Measurements from ENCODE around the gene DOCK9. TPM values are rescaled to one million over a fixed set of nuclear protein-coding genes. Genes with fewer than 3 reads are reported as not detected.

DOCK9 gene
- total RNA-seq, 1 donor from 2014 or later: 204 TPM

DNA sequence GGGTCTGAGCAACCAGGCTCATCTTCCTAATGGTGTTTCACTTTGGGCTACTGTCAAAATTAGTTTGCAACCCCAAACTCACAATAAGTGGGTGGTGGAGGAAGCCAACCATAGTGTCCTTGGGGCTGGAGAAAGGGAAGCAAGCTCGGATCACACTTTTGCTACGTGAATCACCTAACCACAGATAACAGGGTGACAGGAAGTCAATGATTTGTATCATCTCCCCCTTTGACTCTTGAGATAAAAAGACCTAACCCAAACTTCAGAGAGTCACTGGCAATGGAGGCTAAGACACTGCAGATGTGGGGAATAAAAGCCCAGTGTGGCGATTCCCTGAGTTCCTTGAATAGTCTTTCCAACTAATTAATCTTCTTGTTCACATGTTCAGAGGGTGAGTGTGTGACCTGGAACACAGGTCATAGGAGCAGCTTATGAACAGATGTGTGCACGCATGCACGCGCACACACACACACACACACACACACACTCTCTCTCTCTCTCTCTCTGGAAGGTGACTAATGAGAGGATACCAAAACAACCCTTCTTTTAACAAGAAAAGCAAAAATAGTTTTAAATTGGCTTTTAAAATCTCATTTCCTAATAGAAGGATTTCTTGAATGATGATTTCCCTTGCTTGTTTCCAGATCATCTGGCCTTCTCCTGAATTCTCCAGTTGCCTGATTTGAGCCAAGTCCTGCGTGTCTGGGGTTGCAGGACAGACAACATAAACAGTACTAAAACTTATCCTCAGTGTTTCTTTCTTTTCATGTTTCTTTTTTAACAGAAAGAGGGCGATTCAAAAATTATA, 21.2 kb upstream of the DOCK9 start:
- DNase-seq (ENCODE audit: low spot score): no peak
- peak; percentile 74 for ATAC-seq
- intact Hi-C loops (cut with DNase I): no loop called here

GRCh38 chr13:98997738-98998641, 20.1 kb upstream of the DOCK9 start:
- intact Hi-C loops (cut with DNase I): no loop called here
- ATAC-seq (peak; percentile 17), DNase-seq (ENCODE audit: low spot score) (no peak)

GRCh38 chr13:98997011-98997730, 19.3 kb upstream of the DOCK9 start:
- intact Hi-C loops (cut with DNase I): no loop called here
- ATAC-seq: no peak
- DNase-seq (ENCODE audit: low spot score): no peak

DNA sequence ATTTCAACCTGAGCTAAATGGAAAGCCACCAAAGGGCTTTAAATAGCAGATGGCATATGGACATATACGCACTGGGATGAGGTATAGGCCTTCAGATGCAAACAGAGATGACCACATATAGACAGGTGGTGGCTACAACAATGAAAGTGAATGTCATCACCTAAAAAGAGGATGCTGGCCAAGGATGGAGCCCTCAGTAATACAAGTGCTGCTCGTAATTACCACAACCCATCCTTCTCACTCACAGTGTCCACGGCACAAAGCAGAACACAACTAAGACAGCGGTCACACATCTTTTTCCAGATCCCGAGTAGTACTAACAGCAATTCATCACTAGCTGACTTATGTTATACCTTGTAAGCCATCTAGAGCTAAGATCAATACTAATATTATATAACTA, 18.2 kb upstream of the DOCK9 start:
- intact Hi-C loops (cut with DNase I): no loop called here
- no peak for ATAC-seq

GRCh38 chr13:98994896-98995295, 17.0 kb upstream of the DOCK9 start:
- ATAC-seq: no peak
- no peak for DNase-seq (ENCODE audit: low spot score)
- intact Hi-C loops (cut with DNase I): no loop called here

More for the DNA sequence above, 18.2 kb upstream of the DOCK9 start:
- DNase-seq (ENCODE audit: low spot score): no peak

DNA sequence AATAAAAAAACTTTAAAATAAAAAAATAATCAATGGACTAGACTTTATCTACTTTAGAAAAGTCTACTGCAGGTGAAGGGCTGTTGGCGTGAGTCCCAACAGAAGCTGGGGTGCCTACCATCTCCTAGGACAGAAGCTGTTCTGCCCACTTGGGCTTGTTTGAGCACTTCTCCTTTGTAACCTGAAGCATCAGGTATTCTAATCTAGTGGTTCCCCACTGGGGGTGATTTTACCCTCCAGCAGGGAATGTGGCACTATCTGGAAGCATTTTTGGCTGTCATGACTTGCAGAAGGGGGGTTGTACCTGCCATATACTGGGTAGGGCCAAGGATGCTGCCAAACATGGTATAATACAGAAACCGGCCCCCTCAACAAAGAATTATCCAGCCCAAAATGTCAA, 16.2 kb upstream of the DOCK9 start:
- intact Hi-C loops (cut with DNase I): no loop called here
- no peak for ATAC-seq
- DNase-seq (ENCODE audit: low spot score): no peak

DNA sequence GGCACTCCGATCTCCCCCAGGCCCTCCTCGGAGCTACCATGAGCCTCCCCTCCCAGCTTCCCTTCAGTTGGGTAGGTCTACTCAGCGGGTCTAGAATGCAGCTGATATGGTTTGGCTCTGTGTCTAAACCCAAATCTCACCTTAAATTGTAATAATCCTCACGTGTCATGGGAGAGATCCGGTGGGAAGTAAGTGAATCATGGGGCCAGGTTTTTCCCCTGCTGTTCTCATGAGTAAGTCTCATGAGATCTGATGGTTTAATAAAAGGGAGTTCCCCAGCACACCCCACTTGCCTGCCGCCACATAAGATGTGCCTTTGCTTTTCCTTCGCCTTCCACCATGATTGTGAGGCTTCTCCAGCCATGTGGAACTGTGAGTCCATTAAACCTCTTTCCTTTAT, 14.5 kb upstream of the DOCK9 start:
- DNase-seq (ENCODE audit: low spot score) (no peak), ATAC-seq (no peak)
- intact Hi-C loops (cut with DNase I): no loop called here

DNA sequence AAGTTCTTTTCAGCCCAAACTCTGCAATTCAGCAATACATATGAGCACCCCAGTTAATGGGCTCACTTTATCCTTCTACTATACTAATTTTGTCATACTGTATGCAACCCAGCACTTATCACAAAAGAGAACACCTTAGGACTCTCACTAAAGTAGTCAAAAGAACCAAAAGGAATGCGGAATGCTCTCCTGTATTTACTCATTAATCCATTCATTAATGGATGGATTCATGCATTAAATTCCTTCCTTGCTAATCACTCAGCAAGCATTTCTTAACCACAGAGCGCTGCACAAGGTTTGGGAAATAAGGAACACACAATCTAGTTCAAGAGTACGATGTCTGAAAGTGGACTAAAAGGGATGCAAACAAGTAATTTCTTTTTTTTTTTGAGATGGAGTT, 12.8 kb upstream of the DOCK9 start:
- intact Hi-C loops (cut with DNase I): no loop called here
- DNase-seq (ENCODE audit: low spot score): no peak
- no peak for ATAC-seq

GRCh38 chr13:98989469-98990235, 11.8 kb upstream of the DOCK9 start:
- ATAC-seq (no peak), DNase-seq (ENCODE audit: low spot score) (no peak)
- intact Hi-C loops (cut with DNase I): no loop called here

DNA sequence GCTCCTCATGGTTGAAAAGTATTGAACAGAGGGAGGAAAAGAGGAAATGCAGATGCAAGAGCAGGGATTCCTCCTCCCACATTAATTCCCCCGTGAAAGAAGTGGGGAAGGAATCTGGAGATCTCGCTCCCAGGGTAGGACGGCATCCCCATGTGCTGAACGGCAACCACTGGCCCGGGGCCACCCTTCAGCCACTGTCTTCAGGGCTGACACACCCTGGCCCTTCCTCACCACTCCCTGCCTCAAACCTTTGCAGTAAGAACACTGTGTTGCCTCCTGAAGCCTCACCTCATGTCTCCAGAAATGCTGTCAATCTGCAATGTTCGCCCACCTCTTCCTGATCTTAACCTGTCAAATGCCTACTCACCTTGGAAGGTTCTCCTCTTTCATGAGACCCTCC, 10.9 kb upstream of the DOCK9 start:
- intact Hi-C loops (cut with DNase I): no loop called here
- DNase-seq (ENCODE audit: low spot score) (no peak), ATAC-seq (peak; percentile 54)

GRCh38 chr13:98988277-98988676, 10.4 kb upstream of the DOCK9 start:
- ATAC-seq (no peak), DNase-seq (ENCODE audit: low spot score) (no peak)
- intact Hi-C loops (cut with DNase I): no loop called here

- intact Hi-C loops (cut with DNase I): no loop called here
Observed at GRCh38 chr13:98987275-98987674, 9.4 kb upstream of the DOCK9 start.

DNA sequence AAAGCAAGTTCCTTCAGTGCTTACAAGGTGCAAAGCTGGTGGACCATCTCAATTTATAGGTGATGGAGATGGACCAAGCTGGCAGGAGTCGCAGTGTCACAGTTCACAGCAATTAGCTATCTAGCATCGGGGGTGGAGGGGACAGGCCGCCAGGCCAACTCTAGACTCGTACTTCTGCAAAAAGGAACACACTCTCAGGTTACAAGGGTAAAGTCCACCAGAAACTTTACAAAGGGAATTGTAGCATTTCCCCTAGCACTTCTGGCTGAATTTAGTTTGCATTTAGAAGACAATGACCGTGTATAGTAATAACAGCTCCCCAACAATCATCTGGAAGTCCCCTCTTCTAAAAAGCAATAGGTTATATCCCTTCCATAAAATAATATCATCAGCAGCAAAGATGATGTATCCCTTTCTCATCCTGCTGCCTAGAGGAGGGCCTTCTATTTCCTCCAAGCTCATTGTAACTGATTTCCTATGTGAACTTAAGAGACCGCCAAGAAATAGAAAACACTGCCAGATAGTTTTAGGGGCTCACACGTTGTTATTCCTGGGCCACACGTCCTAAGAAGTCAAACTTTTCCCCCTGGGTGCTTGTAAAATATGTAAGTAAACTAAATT, 8.5 kb upstream of the DOCK9 start:
- intact Hi-C loops (cut with DNase I): no loop called here
- DNase-seq (ENCODE audit: low spot score) (no peak), ATAC-seq (no peak)

More at GRCh38 chr13:98987275-98987674, 9.4 kb upstream of the DOCK9 start:
- ATAC-seq (no peak), DNase-seq (ENCODE audit: low spot score) (no peak)

DNA sequence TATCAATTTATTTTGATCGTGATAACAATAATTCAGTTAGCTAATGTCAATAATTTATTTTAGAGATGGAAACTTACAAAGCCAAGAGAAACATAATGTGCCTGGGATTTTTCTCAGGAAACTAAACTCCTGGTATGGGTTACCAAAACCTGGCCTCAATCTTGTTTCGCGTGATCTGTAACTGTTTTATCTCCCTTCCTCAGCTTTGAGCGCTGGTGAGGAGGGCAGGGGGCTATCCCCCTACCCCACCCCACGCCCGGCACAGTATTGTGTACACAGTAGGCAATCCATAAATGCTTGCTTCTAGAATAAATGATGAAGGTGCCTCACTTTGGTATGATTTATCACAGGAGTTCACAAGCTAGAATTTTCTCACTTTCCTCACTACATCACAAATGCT, 7.7 kb upstream of the DOCK9 start:
- intact Hi-C loops (cut with DNase I): no loop called here
- ATAC-seq (peak; percentile 46), DNase-seq (ENCODE audit: low spot score) (no peak)

DNA sequence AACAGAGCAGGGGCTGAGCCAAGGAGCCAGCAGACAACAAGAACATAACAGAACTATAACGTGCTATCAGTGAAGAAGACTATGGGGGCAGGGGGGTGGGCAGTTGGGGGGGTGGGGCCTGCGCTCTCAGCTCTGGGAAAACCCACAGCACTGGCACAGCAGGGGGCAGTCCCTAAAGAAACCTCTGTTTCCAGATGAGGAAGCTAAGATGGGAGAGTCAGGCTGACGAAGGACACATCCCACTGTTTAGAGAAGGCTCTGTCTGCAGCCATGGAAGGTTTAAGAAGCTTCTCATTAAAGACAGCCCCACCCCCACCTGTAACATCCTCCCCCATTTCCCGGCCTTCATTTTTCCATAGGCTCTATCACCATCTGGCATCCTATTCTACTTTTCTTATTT, 7.1 kb upstream of the DOCK9 start:
- intact Hi-C loops (cut with DNase I): no loop called here
- no peak for ATAC-seq
- DNase-seq (ENCODE audit: low spot score): no peak

DNA sequence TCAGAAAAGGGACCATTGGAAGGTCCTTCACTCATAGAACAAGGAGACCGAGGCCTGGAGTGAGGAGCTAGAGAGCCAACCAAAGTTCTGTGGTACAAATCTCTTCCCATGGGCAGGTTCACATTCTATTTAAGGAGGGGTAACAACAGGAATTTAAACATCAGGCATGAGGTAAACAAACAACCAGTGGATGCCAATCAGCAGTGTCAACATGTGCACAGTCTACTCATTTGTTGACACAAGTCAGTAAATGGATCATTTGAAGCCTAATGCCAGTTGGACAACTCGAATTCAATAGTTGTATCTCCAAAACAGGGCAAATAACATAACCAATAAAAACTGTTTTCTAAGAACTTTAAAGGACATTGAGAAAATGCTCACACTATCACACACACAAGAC, 6.3 kb upstream of the DOCK9 start:
- intact Hi-C loops (cut with DNase I): no loop called here
- no peak for ATAC-seq
- DNase-seq (ENCODE audit: low spot score): no peak

- intact Hi-C loops (cut with DNase I): no loop called here
- ATAC-seq: no peak
- no peak for DNase-seq (ENCODE audit: low spot score)
Observed at GRCh38 chr13:98983182-98983581, 5.3 kb upstream of the DOCK9 start.

DNA sequence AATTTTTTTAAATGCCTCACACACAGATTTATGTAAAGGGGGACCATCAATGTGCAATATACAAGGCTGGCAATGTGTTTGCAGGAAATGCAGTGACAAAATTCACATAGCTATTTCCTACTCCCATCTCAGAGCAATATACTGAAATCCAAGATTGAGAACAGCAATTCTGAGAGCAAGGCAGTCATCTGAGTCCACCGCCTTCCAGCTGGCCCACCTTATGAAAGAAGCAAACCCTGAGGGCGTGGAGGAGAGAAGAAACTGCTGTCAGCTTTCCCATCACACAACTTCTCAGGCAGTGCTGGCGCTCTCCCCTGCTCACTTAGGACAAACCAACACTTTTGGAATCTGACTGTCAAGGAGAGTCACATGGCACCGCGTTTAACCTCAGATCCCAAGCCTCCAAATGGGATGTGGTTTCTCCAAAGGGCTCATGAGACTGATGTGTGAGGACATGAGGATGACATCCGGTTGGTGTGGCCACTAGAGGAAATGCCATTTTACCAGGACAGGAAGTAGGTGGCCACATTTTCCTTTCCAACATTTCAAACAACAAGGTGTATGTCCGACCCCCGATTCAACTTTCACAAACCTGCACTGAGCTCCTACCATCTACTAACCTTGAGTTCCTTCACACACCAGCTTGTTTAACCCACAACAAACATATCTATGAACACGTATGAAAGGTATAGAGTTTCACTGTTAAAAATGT, 3.7 kb upstream of the DOCK9 start:
- no peak for DNase-seq (ENCODE audit: low spot score)
- intact Hi-C loops (cut with DNase I): no loop called here

More for the DNA sequence above, 3.7 kb upstream of the DOCK9 start:
- no peak for ATAC-seq

Data from sciatic nerve (tissue), 2 donors.